IMR-90 (cell line): Measurements from ENCODE around the gene FOXN4. TPM values are rescaled to one million over a fixed set of nuclear protein-coding genes. Genes with fewer than 3 reads are reported as not detected.

Source experiments
- ATAC-seq: fragments of 200-7000 bp; cut with Tn5 transposase; 2 replicates; pipeline ENCODE4 v1.9.1; 2020; ENCODE audit warnings: low read depth, mild to moderate bottlenecking, moderate library complexity
- BruUV-seq: library from RNA; stranded (reverse); fragments of 400-500 nt; replicated peaks from 2 replicates; lab custom pipeline; 2021; lab: Mats Ljungman, UMichigan
- CTCF ChIA-PET: fragments of 300-600 bp; formaldehyde crosslinking; extraction: SDS; loops from one replicate; lab custom pipeline; 2021; ENCODE audit warnings: antibody characterized with exemption; lab: Yijun Ruan, JAX
- POLR2A ChIA-PET: fragments of 300-600 bp; sonication (Branson Sonifier 250); formaldehyde crosslinking; loops from one replicate; lab custom pipeline; 2022; ENCODE audit warnings: antibody characterized with exemption; ENCODE audit not compliant: unreplicated experiment; lab: Charles Lee
- DNase-seq: peaks from one replicate; pipeline ENCODE4 v3.0.0; 2013
- H2AFZ ChIP-seq: replicated peaks from 2 replicates; pipeline ENCODE3; 2013; ENCODE audit warnings: low read length, mild to moderate bottlenecking; ENCODE audit not compliant: poor library complexity
- H2AK5ac ChIP-seq: 2 replicates; pipeline ENCODE4 v1.6.1; 2013; ENCODE audit warnings: low read depth, low read length, inconsistent platforms
- H2AK9ac ChIP-seq: replicated peaks from 2 replicates; pipeline ENCODE3; 2013; ENCODE audit warnings: mild to moderate bottlenecking, low read depth, low read length, moderate library complexity; ENCODE audit not compliant: poor library complexity
- H2BK120ac ChIP-seq: 2 replicates; pipeline ENCODE4 v1.6.1; 2013; ENCODE audit warnings: low read depth, low read length, inconsistent platforms
- H2BK15ac ChIP-seq: 3 replicates; pipeline ENCODE4 v1.6.1; 2013; ENCODE audit warnings: low read depth, low read length, inconsistent platforms
- H2BK20ac ChIP-seq: 2 replicates; pipeline ENCODE4 v1.6.1; 2013; ENCODE audit warnings: low read depth, mild to moderate bottlenecking, inconsistent platforms, low read length, moderate library complexity
- H2BK5ac ChIP-seq: 2 replicates; pipeline ENCODE4 v1.6.1; 2013; ENCODE audit warnings: mild to moderate bottlenecking, low read depth, low read length, inconsistent platforms; ENCODE audit not compliant: poor library complexity, severe bottlenecking
- H3K14ac ChIP-seq: replicated peaks from 2 replicates; pipeline ENCODE4 v1.6.1; 2013; ENCODE audit warnings: low read depth, low read length, inconsistent platforms
- H3K18ac ChIP-seq: 2 replicates; pipeline ENCODE4 v1.6.1; 2013; ENCODE audit warnings: low read depth, low read length, control low read depth
- H3K23ac ChIP-seq: 2 replicates; pipeline ENCODE4 v1.6.1; 2013; ENCODE audit warnings: low read depth, low read length, inconsistent platforms
- H3K27ac ChIP-seq: 2 replicates; pipeline ENCODE4 v1.5.1; 2013; ENCODE audit warnings: mild to moderate bottlenecking, control low read depth, low read length; ENCODE audit not compliant: insufficient read depth
- H3K27me3 ChIP-seq: 2 replicates; pipeline ENCODE4 v1.6.1; 2013; ENCODE audit warnings: low read length; ENCODE audit not compliant: control insufficient read depth, insufficient read depth
- H3K36me3 ChIP-seq: 2 replicates; pipeline ENCODE4 v1.6.1; 2013; ENCODE audit warnings: low read length, mixed read lengths; ENCODE audit not compliant: control insufficient read depth, insufficient read depth
- H3K4ac ChIP-seq: 2 replicates; pipeline ENCODE4 v1.6.1; 2013; ENCODE audit warnings: low read depth, low read length, inconsistent platforms
- H3K4me1 ChIP-seq: 2 replicates; pipeline ENCODE4 v1.6.1; 2013; ENCODE audit warnings: low read length, mixed read lengths; ENCODE audit not compliant: control insufficient read depth, insufficient read depth
- H3K4me2 ChIP-seq: 2 replicates; pipeline ENCODE4 v1.6.1; 2013; ENCODE audit warnings: low read depth, mild to moderate bottlenecking, control low read depth, low read length, moderate library complexity
- H3K4me3 ChIP-seq: 2 replicates; pipeline ENCODE4 v1.5.1; 2013; ENCODE audit warnings: low read depth, mild to moderate bottlenecking, control low read depth, low read length, moderate library complexity; ENCODE audit not compliant: insufficient read depth
- H3K56ac ChIP-seq: 2 replicates; pipeline ENCODE4 v1.6.1; 2013; ENCODE audit warnings: low read length, inconsistent platforms; ENCODE audit not compliant: insufficient read depth; ENCODE audit errors: extremely low read depth
- H3K79me1 ChIP-seq, 2 experiments: 2 replicates each; pipeline ENCODE4 v1.6.1; 2013; ENCODE audit warnings: low read length in 2 of 2, inconsistent platforms in 1 of 2, low read depth in 1 of 2
- H3K9ac ChIP-seq: 2 replicates; pipeline ENCODE4 v1.6.1; 2013; ENCODE audit warnings: low read depth, low read length, control low read depth
- H3K9me1 ChIP-seq: 2 replicates; pipeline ENCODE4 v1.6.1; 2013; ENCODE audit warnings: low read length, inconsistent platforms; ENCODE audit not compliant: insufficient read depth
- H3K9me3 ChIP-seq: 2 replicates; pipeline ENCODE4 v1.6.1; 2013; ENCODE audit warnings: low read length; ENCODE audit not compliant: control insufficient read depth, insufficient read depth
- H4K20me1 ChIP-seq: 2 replicates; pipeline ENCODE4 v1.6.1; 2013; ENCODE audit warnings: low read length, inconsistent platforms; ENCODE audit not compliant: insufficient read depth
- H4K5ac ChIP-seq: 2 replicates; pipeline ENCODE4 v1.6.1; 2013; ENCODE audit warnings: mild to moderate bottlenecking, low read depth, low read length, control low read depth
- H4K8ac ChIP-seq, 2 experiments: 2 replicates each; pipeline ENCODE4 v1.6.1; 2013; ENCODE audit warnings: low read depth in 2 of 2, low read length in 2 of 2, control low read depth in 1 of 2, inconsistent platforms in 1 of 2
- H4K91ac ChIP-seq: 2 replicates; pipeline ENCODE4 v1.6.1; 2013; ENCODE audit warnings: low read depth, low read length, inconsistent platforms; ENCODE audit not compliant: insufficient read depth
- BHLHE40 ChIP-seq: fragments of 150-350 bp; IDR thresholded peaks from 2 replicates; pipeline ENCODE4 v1.6.1; 2016; ENCODE audit warnings: mild to moderate bottlenecking, low read depth, low read length
- CEBPB ChIP-seq: IDR thresholded peaks from 2 replicates; pipeline ENCODE4 v1.6.1; 2012; ENCODE audit warnings: low read depth, low read length, improper control_type of control experiment
- CHD1 ChIP-seq: IDR thresholded peaks from 2 replicates; pipeline ENCODE4 v1.6.1; 2012; ENCODE audit warnings: low read depth, low read length, improper control_type of control experiment
- FOS ChIP-seq: fragments of 150-350 bp; IDR thresholded peaks from 2 replicates; pipeline ENCODE4 v1.6.1; 2016; ENCODE audit warnings: low read depth, low read length
- MAFK ChIP-seq: IDR thresholded peaks from 2 replicates; pipeline ENCODE4 v1.6.1; 2012; ENCODE audit warnings: low read depth, low read length, improper control_type of control experiment
- MAZ ChIP-seq: IDR thresholded peaks from 2 replicates; pipeline ENCODE4 v1.6.1; 2012; ENCODE audit warnings: low read depth, mild to moderate bottlenecking, low read length, improper control_type of control experiment, moderate library complexity, borderline replicate concordance
- MXI1 ChIP-seq: IDR thresholded peaks from 2 replicates; pipeline ENCODE4 v1.6.1; 2012; ENCODE audit warnings: low read depth, mild to moderate bottlenecking, low read length, moderate library complexity, borderline replicate concordance
- NFE2L2 ChIP-seq: fragments of 150-350 bp; IDR thresholded peaks from 2 replicates; pipeline ENCODE4 v1.6.1; 2016; ENCODE audit warnings: low read depth, mild to moderate bottlenecking, low read length
- POLR2A ChIP-seq: IDR thresholded peaks from 2 replicates; pipeline ENCODE4 v1.6.1; 2012; ENCODE audit warnings: mild to moderate bottlenecking, low read depth, low read length
- RAD21 ChIP-seq: IDR thresholded peaks from 2 replicates; pipeline ENCODE4 v1.6.1; 2012; ENCODE audit warnings: low read length, improper control_type of control experiment
- RCOR1 ChIP-seq: IDR thresholded peaks from 2 replicates; pipeline ENCODE4 v1.6.1; 2012; ENCODE audit warnings: mild to moderate bottlenecking, low read length, improper control_type of control experiment; ENCODE audit not compliant: insufficient replicate concordance
- RFX5 ChIP-seq: IDR thresholded peaks from 2 replicates; pipeline ENCODE4 v1.8.0; 2012; ENCODE audit warnings: low read depth, mild to moderate bottlenecking, low read length, moderate library complexity
- SMC3 ChIP-seq: fragments of 150-350 bp; IDR thresholded peaks from 2 replicates; pipeline ENCODE4 v1.6.1; 2016; ENCODE audit warnings: low read depth, mild to moderate bottlenecking, antibody characterized with exemption, low read length, moderate library complexity
- dilution Hi-C: fragments of 300-500 bp; cut with HindIII; formaldehyde crosslinking; loops from one replicate; pipeline ENCODE4 v1.14.3; 2018; ENCODE audit warnings: low sequenced_read_pairs; ENCODE audit not compliant: unreplicated experiment
- in situ Hi-C: fragments of 300-500 bp; cut with MboI; formaldehyde crosslinking; loops from 3 replicates; pipeline ENCODE4 v1.14.3; 2019; ENCODE audit warnings: low sequenced_read_pairs, inconsistent platforms, mixed read lengths
- intact Hi-C: fragments of 100-400 bp; cut with micrococcal nuclease; formaldehyde crosslinking; loops from 2 replicates; pipeline ENCODE4 v1.10.0; 2022
- polyA plus RNA-seq, 3 experiments: library from polyadenylated mRNA; depleted of rRNA; stranded (reverse); fragments of >200 nt; gene quantifications; 2 replicates each; pipeline ENCODE4 v1.2.3, GENCODE V29; 2012; ENCODE audit warnings: low replicate concordance in 1 of 3
- total RNA-seq: library from RNA; depleted of rRNA; stranded (reverse); fragments of >200 nt; gene quantifications from 2 replicates; pipeline ENCODE4 v1.2.3, GENCODE V29; 2012
- TF ChIP-seq, protein P1 (sequence below): fragments of 150-350 bp; IDR thresholded peaks from 2 replicates; pipeline ENCODE4 v1.6.1; 2016; ENCODE audit warnings: low read depth, mild to moderate bottlenecking, low read length, moderate library complexity, borderline replicate concordance
- TF ChIP-seq, protein P2 (sequence below): conservative IDR thresholded peaks from 2 replicates; pipeline ENCODE4 v1.5.1; 2012; ENCODE audit warnings: mild to moderate bottlenecking, low read depth, low read length, improper control_type of control experiment
- TF ChIP-seq, protein P3 (sequence below): fragments of 150-350 bp; IDR thresholded peaks from 2 replicates; pipeline ENCODE4 v1.6.1; 2017; ENCODE audit warnings: mild to moderate bottlenecking, antibody characterized with exemption, low read length, low read depth

FOXN4 gene
- total and polyA plus RNA-seq, 2 of the 4 experiments (the other 2 are of a cell fraction), result not detected

- no peak overlapping the region for H4K5ac ChIP-seq
- no TSS peak for BruUV-seq
- in situ Hi-C loops, result no loop called here
- H3K27ac ChIP-seq, result no peak overlapping the region
- ChIA-PET CTCF (no interaction called here), POLR2A (no interaction called here)
- H4K8ac ChIP-seq, result no peak overlapping the region
- H2BK15ac ChIP-seq, result no peak overlapping the region
- DNase-seq (no peak), ATAC-seq (no peak)
- no peak overlapping the region for H3K4ac ChIP-seq
- H3K56ac ChIP-seq, result no peak overlapping the region
- H3K9ac ChIP-seq, result no peak overlapping the region
- H3K18ac ChIP-seq, result no peak overlapping the region
- no peak overlapping the region for H2BK20ac ChIP-seq
- H3K14ac ChIP-seq, result no peak overlapping the region
- no peaks in the 10 kb centered on the region for H4K20me1 ChIP-seq
- H2BK5ac ChIP-seq, result no peak overlapping the region
- no peak overlapping the region for H2AK5ac ChIP-seq
- H3K4me2 ChIP-seq, result no peak overlapping the region
- H3K79me1 ChIP-seq, result no peaks in the 10 kb centered on the region
- intact Hi-C loops, result loop anchor here (2.0 kb wide), 1 partner anchor 45 kb away; no protein-coding TSS in a partner anchor
- dilution Hi-C loops, result no loop called here
- H3K9me1 ChIP-seq, result no peaks in the 10 kb centered on the region
- no peak overlapping the region for H4K91ac ChIP-seq
- no peak overlapping the region for H3K23ac ChIP-seq
- peaks cover 4% of the 10 kb centered on the region; the same call in 1 of the 2 replicates for H3K27me3 ChIP-seq
- no peak overlapping the region for H2AFZ ChIP-seq
- H3K4me1 ChIP-seq, result no peaks in the 10 kb centered on the region
- no peak for TF ChIP-seq FOS
- no peak for TF ChIP-seq MXI1
- TF ChIP-seq, protein P1, sequence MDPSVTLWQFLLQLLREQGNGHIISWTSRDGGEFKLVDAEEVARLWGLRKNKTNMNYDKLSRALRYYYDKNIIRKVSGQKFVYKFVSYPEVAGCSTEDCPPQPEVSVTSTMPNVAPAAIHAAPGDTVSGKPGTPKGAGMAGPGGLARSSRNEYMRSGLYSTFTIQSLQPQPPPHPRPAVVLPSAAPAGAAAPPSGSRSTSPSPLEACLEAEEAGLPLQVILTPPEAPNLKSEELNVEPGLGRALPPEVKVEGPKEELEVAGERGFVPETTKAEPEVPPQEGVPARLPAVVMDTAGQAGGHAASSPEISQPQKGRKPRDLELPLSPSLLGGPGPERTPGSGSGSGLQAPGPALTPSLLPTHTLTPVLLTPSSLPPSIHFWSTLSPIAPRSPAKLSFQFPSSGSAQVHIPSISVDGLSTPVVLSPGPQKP, result no peak
- TF ChIP-seq RFX5, result no peak
- no peak for TF ChIP-seq RCOR1
- no peak for TF ChIP-seq SMC3
- TF ChIP-seq, protein P2, sequence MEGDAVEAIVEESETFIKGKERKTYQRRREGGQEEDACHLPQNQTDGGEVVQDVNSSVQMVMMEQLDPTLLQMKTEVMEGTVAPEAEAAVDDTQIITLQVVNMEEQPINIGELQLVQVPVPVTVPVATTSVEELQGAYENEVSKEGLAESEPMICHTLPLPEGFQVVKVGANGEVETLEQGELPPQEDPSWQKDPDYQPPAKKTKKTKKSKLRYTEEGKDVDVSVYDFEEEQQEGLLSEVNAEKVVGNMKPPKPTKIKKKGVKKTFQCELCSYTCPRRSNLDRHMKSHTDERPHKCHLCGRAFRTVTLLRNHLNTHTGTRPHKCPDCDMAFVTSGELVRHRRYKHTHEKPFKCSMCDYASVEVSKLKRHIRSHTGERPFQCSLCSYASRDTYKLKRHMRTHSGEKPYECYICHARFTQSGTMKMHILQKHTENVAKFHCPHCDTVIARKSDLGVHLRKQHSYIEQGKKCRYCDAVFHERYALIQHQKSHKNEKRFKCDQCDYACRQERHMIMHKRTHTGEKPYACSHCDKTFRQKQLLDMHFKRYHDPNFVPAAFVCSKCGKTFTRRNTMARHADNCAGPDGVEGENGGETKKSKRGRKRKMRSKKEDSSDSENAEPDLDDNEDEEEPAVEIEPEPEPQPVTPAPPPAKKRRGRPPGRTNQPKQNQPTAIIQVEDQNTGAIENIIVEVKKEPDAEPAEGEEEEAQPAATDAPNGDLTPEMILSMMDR, result no peak
- TF ChIP-seq CHD1, result no peak
- no peak for TF ChIP-seq NFE2L2
- TF ChIP-seq RAD21, result no peak
- no peak for TF ChIP-seq MAZ
- TF ChIP-seq CEBPB, result no peak
- no peak for TF ChIP-seq BHLHE40
- TF ChIP-seq MAFK, result no peak
- TF ChIP-seq POLR2A, result no peak
- TF ChIP-seq, protein P3, sequence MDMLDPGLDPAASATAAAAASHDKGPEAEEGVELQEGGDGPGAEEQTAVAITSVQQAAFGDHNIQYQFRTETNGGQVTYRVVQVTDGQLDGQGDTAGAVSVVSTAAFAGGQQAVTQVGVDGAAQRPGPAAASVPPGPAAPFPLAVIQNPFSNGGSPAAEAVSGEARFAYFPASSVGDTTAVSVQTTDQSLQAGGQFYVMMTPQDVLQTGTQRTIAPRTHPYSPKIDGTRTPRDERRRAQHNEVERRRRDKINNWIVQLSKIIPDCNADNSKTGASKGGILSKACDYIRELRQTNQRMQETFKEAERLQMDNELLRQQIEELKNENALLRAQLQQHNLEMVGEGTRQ, result no peak
- H2BK120ac ChIP-seq, result no peak overlapping the region
- H3K9me3 ChIP-seq, result no peaks in the 10 kb centered on the region
- H3K4me3 ChIP-seq, result no peak overlapping the region
- no peaks in the 10 kb centered on the region for H3K36me3 ChIP-seq
- H2AK9ac ChIP-seq, result no peak overlapping the region
Measured at GRCh38 chr12:109286252-109286651, 22.8 kb downstream of the FOXN4 start.
